SK-N-MC (cell line): ENCODE results near the gene ATP9B.

ENCODE experiments used
- EZH2 ChIP-seq: fragments of 200-600 bp; sonication (generic); IDR thresholded peaks from one replicate; pipeline ENCODE4 v1.6.1; 2017; ENCODE audit warnings: antibody characterized with exemption
- POLR2AphosphoS5 ChIP-seq: IDR thresholded peaks from 2 replicates; pipeline ENCODE4 v1.6.1; 2012; ENCODE audit warnings: mild to moderate bottlenecking, low read depth, low read length, borderline replicate concordance

GRCh38 chr18:79384151-79384807 is 315.1 kb downstream of the ATP9B start:
- no peak for TF ChIP-seq EZH2
- TF ChIP-seq POLR2AphosphoS5 = no peak
